ENCODE results near the gene RACK1. TPM values are rescaled to one million over a fixed set of nuclear protein-coding genes. Genes with fewer than 3 reads are reported as not detected.

RACK1 gene
- total RNA-seq, 2 experiments from 2014 or later, result 2,077 to 5,614 TPM

DNA sequence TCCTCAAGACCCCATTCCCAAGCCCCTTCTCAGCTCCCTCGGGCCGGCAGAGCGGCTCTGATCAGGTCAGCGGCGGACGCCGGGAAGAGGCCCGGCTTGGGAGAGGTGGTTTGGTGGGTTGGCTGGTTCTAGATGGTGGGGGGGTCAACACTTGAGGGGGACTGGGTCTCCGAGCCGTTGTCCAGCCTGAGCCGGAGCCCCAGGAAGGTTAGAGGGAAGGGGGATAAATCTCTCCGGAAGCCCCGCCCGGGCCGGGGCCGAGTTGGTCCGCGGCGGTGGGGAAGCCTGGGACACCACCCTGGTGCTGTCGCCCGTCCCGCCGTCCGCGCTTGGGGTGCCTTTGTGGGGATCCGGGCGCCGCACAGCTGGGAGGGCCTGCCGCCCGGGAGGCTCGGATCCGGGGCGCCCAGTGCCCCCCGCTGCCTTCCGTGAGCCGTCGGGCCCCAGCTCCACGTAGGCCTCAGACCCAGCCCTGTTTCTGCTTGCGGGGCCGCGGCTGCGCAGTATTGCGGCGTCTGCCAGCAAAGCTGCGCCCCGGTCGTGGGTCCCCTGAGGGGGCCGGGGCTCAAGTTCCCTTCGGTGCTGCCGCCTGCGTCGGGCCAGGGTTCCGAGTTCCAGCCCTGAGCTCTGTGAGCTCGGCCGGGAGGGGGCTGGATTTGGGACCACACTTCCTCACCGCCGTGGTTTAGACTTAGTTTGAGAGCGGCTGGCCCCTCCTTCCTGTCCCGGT, 17.8 kb upstream of the RACK1 start:
- no peaks in the 10 kb centered on the region for H3K9me2 ChIP-seq (ENCODE audit: insufficient read depth, low read length)
- CTCF ChIA-PET (ENCODE audit: unreplicated experiment), result interaction anchor here (1.3 kb wide), 1 partner anchor 10 kb away, joined by 3 read pairs; no protein-coding TSS in a partner anchor
- POLR2A ChIA-PET, result interaction anchor here (0.6 to 3.1 kb wide), 10 partner anchors 10 to 395 kb away, joined by 3 to 20 read pairs (median 6); partner anchors contain the start of genes RACK1 and TRIM41
- intact Hi-C loops (cut with micrococcal nuclease; ENCODE audit: unreplicated experiment), result loop anchor here (1.0 kb wide), 4 partner anchors 15 to 73 kb away; partner anchors contain the start of gene TRIM41
- H3K4me1 ChIP-seq (ENCODE audit: insufficient read depth, low read length, poor library complexity, severe bottlenecking), result peaks cover 21% of the 10 kb centered on the region
- peak overlapping the region; percentile 53 for H2AFZ ChIP-seq (ENCODE audit: low read length)
- peaks cover 17% of the 10 kb centered on the region; the same call in 1 of the 2 replicates for H4K20me1 ChIP-seq (ENCODE audit: insufficient read depth, low read length)
- peaks cover 4% of the 10 kb centered on the region; the same call in 1 of the 2 replicates for H3K9me3 ChIP-seq (ENCODE audit: low read length)
- peak; percentile 82 for DNase-seq (ENCODE audit: low spot score)
- no TSS peak for BruUV-seq (replicated peaks)
- H3K4me3 ChIP-seq (ENCODE audit: low read depth, low read length, poor library complexity, severe bottlenecking), result peak overlapping the region; percentile 81
- peak overlapping the region; percentile 66 for H3K4me2 ChIP-seq (ENCODE audit: low read length)
- H3K79me2 ChIP-seq (ENCODE audit: insufficient read depth, low read depth, low read length), result peaks cover 56% of the 10 kb centered on the region
- H3K36me3 ChIP-seq (ENCODE audit: insufficient read depth, low read length), result peaks cover 37% of the 10 kb centered on the region
- TF ChIP-seq, protein P1, sequence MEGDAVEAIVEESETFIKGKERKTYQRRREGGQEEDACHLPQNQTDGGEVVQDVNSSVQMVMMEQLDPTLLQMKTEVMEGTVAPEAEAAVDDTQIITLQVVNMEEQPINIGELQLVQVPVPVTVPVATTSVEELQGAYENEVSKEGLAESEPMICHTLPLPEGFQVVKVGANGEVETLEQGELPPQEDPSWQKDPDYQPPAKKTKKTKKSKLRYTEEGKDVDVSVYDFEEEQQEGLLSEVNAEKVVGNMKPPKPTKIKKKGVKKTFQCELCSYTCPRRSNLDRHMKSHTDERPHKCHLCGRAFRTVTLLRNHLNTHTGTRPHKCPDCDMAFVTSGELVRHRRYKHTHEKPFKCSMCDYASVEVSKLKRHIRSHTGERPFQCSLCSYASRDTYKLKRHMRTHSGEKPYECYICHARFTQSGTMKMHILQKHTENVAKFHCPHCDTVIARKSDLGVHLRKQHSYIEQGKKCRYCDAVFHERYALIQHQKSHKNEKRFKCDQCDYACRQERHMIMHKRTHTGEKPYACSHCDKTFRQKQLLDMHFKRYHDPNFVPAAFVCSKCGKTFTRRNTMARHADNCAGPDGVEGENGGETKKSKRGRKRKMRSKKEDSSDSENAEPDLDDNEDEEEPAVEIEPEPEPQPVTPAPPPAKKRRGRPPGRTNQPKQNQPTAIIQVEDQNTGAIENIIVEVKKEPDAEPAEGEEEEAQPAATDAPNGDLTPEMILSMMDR (conservative IDR thresholded peaks at IDR 0.05; ENCODE audit: low read length), result no peak
- no peak for TF ChIP-seq EZH2phosphoT487 (IDR thresholded peaks at IDR 0.05; ENCODE audit: borderline replicate concordance, low read depth, low read length)
- peak overlapping the region; percentile 77 for H3K27ac ChIP-seq (ENCODE audit: low read depth, low read length, poor library complexity, severe bottlenecking)

GRCh38 chr5:181260720-181261319, 17.1 kb upstream of the RACK1 start, which contains the start of gene TRIM52:
Gene TRIM52, minus strand, starts transcription at chr5:181261143. Its CDS starts 330 bp downstream, at chr5:181260813.
- peaks cover 63% of the 10 kb centered on the region for H3K79me2 ChIP-seq (ENCODE audit: insufficient read depth, low read depth, low read length)
- CTCF ChIA-PET (ENCODE audit: unreplicated experiment), result interaction anchor here (1.3 kb wide), 1 partner anchor 9 kb away, joined by 3 read pairs; no protein-coding TSS in a partner anchor
- no peak for TF ChIP-seq EZH2phosphoT487 (IDR thresholded peaks at IDR 0.05; ENCODE audit: borderline replicate concordance, low read depth, low read length)
- TF ChIP-seq, protein P1 (conservative IDR thresholded peaks at IDR 0.05; ENCODE audit: low read length), result no peak
- intact Hi-C loops (cut with micrococcal nuclease; ENCODE audit: unreplicated experiment), result loop anchor here (1.0 kb wide), 4 partner anchors 15 to 73 kb away; partner anchors contain the start of gene TRIM41
- H3K36me3 ChIP-seq (ENCODE audit: insufficient read depth, low read length), result peaks cover 43% of the 10 kb centered on the region
- peaks cover 17% of the 10 kb centered on the region; the same call in 1 of the 2 replicates for H4K20me1 ChIP-seq (ENCODE audit: insufficient read depth, low read length)
- POLR2A ChIA-PET, result interaction anchor here (0.7 to 3.1 kb wide), 11 partner anchors 9 to 76 kb away, joined by 3 to 20 read pairs (median 5); partner anchors contain the start of genes RACK1 and TRIM41
- H3K4me2 ChIP-seq (ENCODE audit: low read length), result peak within 1 kb of the TSS; percentile 86
- H3K4me1 ChIP-seq (ENCODE audit: insufficient read depth, low read length, poor library complexity, severe bottlenecking), result peaks cover 27% of the 10 kb centered on the region
- no peaks in the 10 kb centered on the region for H3K9me2 ChIP-seq (ENCODE audit: insufficient read depth, low read length)
- peak within 1 kb of the TSS; percentile 53 for H2AFZ ChIP-seq (ENCODE audit: low read length)
- BruUV-seq (replicated peaks), result no TSS peak
- peak within 1 kb of the TSS; percentile 77 for H3K27ac ChIP-seq (ENCODE audit: low read depth, low read length, poor library complexity, severe bottlenecking)
- peak within 1 kb of the TSS; percentile 81 for H3K4me3 ChIP-seq (ENCODE audit: low read depth, low read length, poor library complexity, severe bottlenecking)
- DNase-seq (ENCODE audit: low spot score), result peak; percentile 97
- H3K9me3 ChIP-seq (ENCODE audit: low read length), result peaks cover 4% of the 10 kb centered on the region; the same call in 1 of the 2 replicates
